ENCODE data around the gene BANF1.

BANF1 gene

GRCh38 chr11:65981972-65982823 is 20.1 kb upstream of the BANF1 start:
- no peak for TF ChIP-seq JUND (IDR thresholded peaks at IDR 0.05; ENCODE audit: low read depth)
- no peak for DNase-seq (ENCODE audit: low read depth in 1 of 2, low spot score in 1 of 2)
- in situ Hi-C loops (cut with HindIII; ENCODE audit: low pct_unique_long_range_greater_than_20kb, low sequenced_read_pairs) = no loop called here

- in situ Hi-C loops (cut with HindIII; ENCODE audit: low pct_unique_long_range_greater_than_20kb, low sequenced_read_pairs) = no loop called here
- no peak for DNase-seq (ENCODE audit: low read depth in 1 of 2, low spot score in 1 of 2)
- no peak for TF ChIP-seq JUND (IDR thresholded peaks at IDR 0.05; ENCODE audit: low read depth)
These were observed 19.3 kb upstream of the BANF1 start for GRCh38 chr11:65982824-65983588.

GRCh38 chr11:65983589-65983987 is 18.7 kb upstream of the BANF1 start:
- in situ Hi-C loops (cut with HindIII; ENCODE audit: low pct_unique_long_range_greater_than_20kb, low sequenced_read_pairs) = no loop called here
- no peak for TF ChIP-seq JUND (IDR thresholded peaks at IDR 0.05; ENCODE audit: low read depth)
- no peak for DNase-seq (ENCODE audit: low read depth in 1 of 2, low spot score in 1 of 2)

- DNase-seq (ENCODE audit: low read depth in 1 of 2, low spot score in 1 of 2) = no peak
- in situ Hi-C loops (cut with HindIII; ENCODE audit: low pct_unique_long_range_greater_than_20kb, low sequenced_read_pairs) = no loop called here
- TF ChIP-seq JUND (IDR thresholded peaks at IDR 0.05; ENCODE audit: low read depth) = no peak
These were observed 15.0 kb upstream of the BANF1 start for GRCh38 chr11:65987336-65987735.

- TF ChIP-seq JUND (IDR thresholded peaks at IDR 0.05; ENCODE audit: low read depth) = no peak
- peak; percentile 91 to 98 for DNase-seq (ENCODE audit: low read depth in 1 of 2, low spot score in 1 of 2)
- in situ Hi-C loops (cut with HindIII; ENCODE audit: low pct_unique_long_range_greater_than_20kb, low sequenced_read_pairs) = no loop called here
These were observed 13.3 kb upstream of the BANF1 start for GRCh38 chr11:65988791-65989592.

- no peak for DNase-seq (ENCODE audit: low read depth in 1 of 2, low spot score in 1 of 2)
- in situ Hi-C loops (cut with HindIII; ENCODE audit: low pct_unique_long_range_greater_than_20kb, low sequenced_read_pairs) = no loop called here
These were observed 10.2 kb upstream of the BANF1 start for GRCh38 chr11:65992056-65992455.

GRCh38 chr11:65997286-65997685 is 5.0 kb upstream of the BANF1 start:
- in situ Hi-C loops (cut with HindIII; ENCODE audit: low pct_unique_long_range_greater_than_20kb, low sequenced_read_pairs) = no loop called here
- DNase-seq (ENCODE audit: low read depth in 1 of 2, low spot score in 1 of 2) = no peak
- no peak for TF ChIP-seq JUND (IDR thresholded peaks at IDR 0.05; ENCODE audit: low read depth)

More at GRCh38 chr11:65992056-65992455, 10.2 kb upstream of the BANF1 start:
- no peak for TF ChIP-seq JUND (IDR thresholded peaks at IDR 0.05; ENCODE audit: low read depth)

GRCh38 chr11:66002648-66003225 is 434 bp downstream of the BANF1 start:
- in situ Hi-C loops (cut with HindIII; ENCODE audit: low pct_unique_long_range_greater_than_20kb, low sequenced_read_pairs) = no loop called here
- TF ChIP-seq JUND (IDR thresholded peaks at IDR 0.05; ENCODE audit: low read depth) = no peak
- peak; percentile 77 to 91 for DNase-seq (ENCODE audit: low read depth in 1 of 2, low spot score in 1 of 2)

- in situ Hi-C loops (cut with HindIII; ENCODE audit: low pct_unique_long_range_greater_than_20kb, low sequenced_read_pairs) = no loop called here
- no peak for TF ChIP-seq JUND (IDR thresholded peaks at IDR 0.05; ENCODE audit: low read depth)
- DNase-seq (ENCODE audit: low read depth in 1 of 2, low spot score in 1 of 2) = no peak
These were observed 988 bp downstream of the BANF1 start for GRCh38 chr11:66003291-66003690.

- in situ Hi-C loops (cut with HindIII; ENCODE audit: low pct_unique_long_range_greater_than_20kb, low sequenced_read_pairs) = no loop called here
- no peak for TF ChIP-seq JUND (IDR thresholded peaks at IDR 0.05; ENCODE audit: low read depth)
- DNase-seq (ENCODE audit: low read depth in 1 of 2, low spot score in 1 of 2) = no peak
These were observed 1.9 kb downstream of the BANF1 start for GRCh38 chr11:66004186-66004585.

GRCh38 chr11:66006134-66006890 is 4.0 kb downstream of the BANF1 start:
- no peak for DNase-seq (ENCODE audit: low read depth in 1 of 2, low spot score in 1 of 2)
- in situ Hi-C loops (cut with HindIII; ENCODE audit: low pct_unique_long_range_greater_than_20kb, low sequenced_read_pairs) = no loop called here
- no peak for TF ChIP-seq JUND (IDR thresholded peaks at IDR 0.05; ENCODE audit: low read depth)

- TF ChIP-seq JUND (IDR thresholded peaks at IDR 0.05; ENCODE audit: low read depth) = no peak
- DNase-seq (ENCODE audit: low read depth in 1 of 2, low spot score in 1 of 2) = no peak
- in situ Hi-C loops (cut with HindIII; ENCODE audit: low pct_unique_long_range_greater_than_20kb, low sequenced_read_pairs) = no loop called here
These were observed 4.5 kb downstream of the BANF1 start for GRCh38 chr11:66006891-66007176.
